SU-DHL-6 (cell line): Measurements from ENCODE around the gene PCSK9.

Source experiments
- CTCF ChIP-seq: fragments of 200-600 bp; sonication (generic); IDR thresholded peaks from one replicate; pipeline ENCODE4 v1.5.1; 2017; ENCODE audit warnings: antibody characterized with exemption, mild to moderate bottlenecking, low read length, moderate library complexity; ENCODE audit not compliant: insufficient read depth, poor library complexity, severe bottlenecking
- EZH2phosphoT487 ChIP-seq: fragments of 200-600 bp; sonication (generic), shearing (Covaris generic); conservative IDR thresholded peaks from 2 replicates; pipeline ENCODE4 v1.6.1; 2018; ENCODE audit warnings: mild to moderate bottlenecking, antibody characterized with exemption, low read length, moderate library complexity, mixed read lengths

DNA sequence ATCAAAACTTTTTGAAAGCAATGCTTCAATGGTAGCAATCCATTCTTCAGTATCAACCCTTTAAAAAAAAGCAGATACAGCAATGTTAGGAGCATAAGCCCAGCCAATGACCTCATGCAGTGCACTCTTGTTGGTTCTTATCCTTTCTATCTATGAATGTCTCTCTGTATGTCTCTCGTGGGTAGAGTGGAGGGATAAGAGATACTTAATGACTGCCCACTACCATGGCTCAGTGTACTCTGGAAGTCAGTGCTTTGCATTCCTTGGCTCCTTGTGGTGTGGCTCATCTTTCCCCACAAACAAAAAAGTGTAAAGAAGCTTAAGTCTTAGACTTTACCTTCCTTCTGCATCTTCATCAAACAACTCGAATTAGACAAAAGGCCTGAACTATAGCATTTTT lies 50.3 kb downstream of the PCSK9 start:
- TF ChIP-seq CTCF: no peak
- no peak for TF ChIP-seq EZH2phosphoT487
